Neuronal stem cell (in vitro differentiated cells): ENCODE measurements around the gene AR.

ENCODE experiments used
- DNase-seq: peaks from one replicate; pipeline ENCODE4 v3.0.0-alpha.2; 2013; ENCODE audit warnings: low spot score
- H2AFZ ChIP-seq: one replicate; pipeline ENCODE4 v1.6.1; 2013; ENCODE audit warnings: mild to moderate bottlenecking, low read length, inconsistent platforms
- H2AK5ac ChIP-seq: 2 replicates; pipeline ENCODE4 v1.6.1; 2013; ENCODE audit warnings: low read depth, mild to moderate bottlenecking, inconsistent platforms, low read length, moderate library complexity, mixed read lengths
- H2BK120ac ChIP-seq: 2 replicates; pipeline ENCODE4 v1.6.1; 2013; ENCODE audit warnings: low read depth, mild to moderate bottlenecking, inconsistent platforms, low read length, moderate library complexity, mixed read lengths
- H2BK12ac ChIP-seq: one replicate; pipeline ENCODE4 v1.6.1; 2013; ENCODE audit warnings: low read length, inconsistent platforms
- H2BK15ac ChIP-seq: 2 replicates; pipeline ENCODE4 v1.6.1; 2013; ENCODE audit warnings: mild to moderate bottlenecking, low read length, inconsistent platforms, mixed read lengths
- H2BK5ac ChIP-seq: one replicate; pipeline ENCODE4 v1.6.1; 2013; ENCODE audit warnings: inconsistent platforms, mild to moderate bottlenecking, low read length, moderate library complexity
- H3K14ac ChIP-seq: one replicate; pipeline ENCODE4 v1.6.1; 2013; ENCODE audit warnings: low read length, inconsistent platforms
- H3K18ac ChIP-seq: 2 replicates; pipeline ENCODE4 v1.6.1; 2013; ENCODE audit warnings: low read length, inconsistent platforms
- H3K23ac ChIP-seq: 2 replicates; pipeline ENCODE4 v1.6.1; 2013; ENCODE audit warnings: low read depth, mild to moderate bottlenecking, mixed read lengths, low read length, inconsistent platforms; ENCODE audit not compliant: poor library complexity
- H3K27ac ChIP-seq: replicated peaks from 3 replicates; pipeline ENCODE4 v1.5.1; 2013; ENCODE audit warnings: low read length, inconsistent platforms
- H3K27me3 ChIP-seq, 3 experiments: 2 replicates each; pipeline ENCODE4 v1.6.1; 2013; ENCODE audit warnings: low read length in 3 of 3, mild to moderate bottlenecking in 2 of 3, inconsistent platforms in 1 of 3, low read depth in 1 of 3, mixed read lengths in 1 of 3, moderate library complexity in 1 of 3; ENCODE audit not compliant: control insufficient read depth in 3 of 3, insufficient read depth in 3 of 3
- H3K36me3 ChIP-seq, 2 donors: replicated peaks in 1 of 2; 2 replicates each; pipeline ENCODE4 v1.6.1; 2013; ENCODE audit warnings: low read length in 2 of 2; ENCODE audit not compliant: control insufficient read depth in 2 of 2, insufficient read depth in 2 of 2
- H3K4ac ChIP-seq: 2 replicates; pipeline ENCODE4 v1.6.1; 2013; ENCODE audit warnings: inconsistent platforms, mild to moderate bottlenecking, low read length, moderate library complexity
- H3K4me1 ChIP-seq, 2 donors: 1 replicate in 1 of 2; 2 replicates in 1 of 2; pipeline ENCODE4 v1.6.1; 2013; ENCODE audit warnings: low read length in 2 of 2, low read depth in 1 of 2; ENCODE audit not compliant: control insufficient read depth in 2 of 2, insufficient read depth in 1 of 2
- H3K4me2 ChIP-seq: one replicate; pipeline ENCODE4 v1.6.1; 2013; ENCODE audit warnings: mild to moderate bottlenecking, low read length, inconsistent platforms; ENCODE audit not compliant: insufficient read depth, poor library complexity, severe bottlenecking
- H3K4me3 ChIP-seq, 2 donors: 2 replicates each; pipeline ENCODE4 v1.5.1; 2013; ENCODE audit warnings: low read length in 2 of 2, mild to moderate bottlenecking in 2 of 2, inconsistent platforms in 1 of 2, moderate library complexity in 1 of 2
- H3K79me1 ChIP-seq: one replicate; pipeline ENCODE4 v1.6.1; 2013; ENCODE audit warnings: low read depth, mild to moderate bottlenecking, inconsistent platforms, low read length, moderate library complexity
- H3K9ac ChIP-seq: one replicate; pipeline ENCODE4 v1.6.1; 2013; ENCODE audit warnings: mild to moderate bottlenecking, low read depth, low read length, inconsistent platforms; ENCODE audit not compliant: poor library complexity
- H3K9me3 ChIP-seq, 2 donors: replicated peaks in 1 of 2; 2 replicates each; pipeline versions ENCODE3 to v1.6.1; 2013; ENCODE audit warnings: low read length in 2 of 2, mild to moderate bottlenecking in 2 of 2, inconsistent platforms in 1 of 2, low read depth in 1 of 2, mixed read lengths in 1 of 2, moderate library complexity in 1 of 2; ENCODE audit not compliant: control insufficient read depth in 2 of 2, insufficient read depth in 1 of 2
- H4K8ac ChIP-seq: one replicate; pipeline ENCODE4 v1.6.1; 2013; ENCODE audit warnings: low read depth, mild to moderate bottlenecking, inconsistent platforms, low read length, moderate library complexity
- H4K91ac ChIP-seq: one replicate; pipeline ENCODE4 v1.6.1; 2013; ENCODE audit warnings: low read length, low read depth, mild to moderate bottlenecking, inconsistent platforms; ENCODE audit not compliant: poor library complexity
- WGBS, 2 donors: extraction: QIAGEN DNeasy Blood & Tissue Kit; methylation state at CpG; one replicate each; pipeline ENCODE4 v1.1.7; 2013; ENCODE audit warnings: missing lambda C conversion rate in 2 of 2, mixed read lengths in 1 of 2; ENCODE audit not compliant: insufficient read length in 2 of 2, insufficient replicate concordance in 1 of 2; ENCODE audit errors: extremely low coverage in 2 of 2; 5-methylcytosine and 5-hydroxymethylcytosine counted together

The AR gene

DNA sequence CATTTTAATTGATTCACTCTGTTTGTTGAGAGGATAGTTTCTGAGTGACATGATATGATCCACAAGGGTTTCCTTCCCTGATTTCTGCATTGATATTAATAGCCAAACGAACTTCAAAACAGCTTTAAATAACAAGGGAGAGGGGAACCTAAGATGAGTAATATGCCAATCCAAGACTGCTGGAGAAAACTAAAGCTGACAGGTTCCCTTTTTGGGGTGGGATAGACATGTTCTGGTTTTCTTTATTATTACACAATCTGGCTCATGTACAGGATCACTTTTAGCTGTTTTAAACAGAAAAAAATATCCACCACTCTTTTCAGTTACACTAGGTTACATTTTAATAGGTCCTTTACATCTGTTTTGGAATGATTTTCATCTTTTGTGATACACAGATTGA lies 182.2 kb downstream of the AR start:
- H3K4me1 ChIP-seq: no peaks in the 10 kb centered on the region

GRCh38 chrX:67727576-67727975 lies 183.8 kb downstream of the AR start:
- H4K91ac ChIP-seq: no peak overlapping the region
- no peak overlapping the region for H3K4me2 ChIP-seq
- no peak for DNase-seq
- no peak overlapping the region for H2AFZ ChIP-seq
- H2BK15ac ChIP-seq: no peak overlapping the region
- no peak overlapping the region for H3K18ac ChIP-seq
- H2AK5ac ChIP-seq: no peak overlapping the region
- no peaks in the 10 kb centered on the region for H3K4me1 ChIP-seq
- H3K27ac ChIP-seq: no peak overlapping the region
- no peak overlapping the region for H3K14ac ChIP-seq
- no peak overlapping the region for H3K23ac ChIP-seq
- no peak overlapping the region for H3K4ac ChIP-seq
- H2BK12ac ChIP-seq: no peak overlapping the region
- H3K36me3 ChIP-seq: peaks cover 2 to 9% of the 10 kb centered on the region in 2 donors
- H3K79me1 ChIP-seq: no peaks in the 10 kb centered on the region
- no peak overlapping the region for H2BK120ac ChIP-seq
- H3K9me3 ChIP-seq: no peaks in the 10 kb centered on the region
- no CpG with 5 or more reads among the region's 2 CpGs for WGBS, 2 donors
- no peak overlapping the region for H3K4me3 ChIP-seq
- H2BK5ac ChIP-seq: no peak overlapping the region
- no peak overlapping the region for H3K9ac ChIP-seq
- H3K27me3 ChIP-seq: no peaks in the 10 kb centered on the region
- H4K8ac ChIP-seq: no peak overlapping the region

More for the DNA sequence above, 182.2 kb downstream of the AR start:
- Histone ChIP-seq H3K27me3 (no peaks in the 10 kb centered on the region), H3K79me1 (no peaks in the 10 kb centered on the region), H2BK12ac (no peak overlapping the region), H3K14ac (no peak overlapping the region), H4K8ac (no peak overlapping the region), H2BK5ac (no peak overlapping the region), H2AK5ac (no peak overlapping the region), H3K4ac (no peak overlapping the region), H3K18ac (no peak overlapping the region), H3K4me3 (no peak overlapping the region), H3K9ac (no peak overlapping the region), H4K91ac (no peak overlapping the region), H2BK15ac (no peak overlapping the region), H3K36me3 (peaks cover 2 to 12% of the 10 kb centered on the region in 2 donors), H2AFZ (no peak overlapping the region), H3K4me2 (no peak overlapping the region), H3K27ac (no peak overlapping the region), H3K9me3 (no peaks in the 10 kb centered on the region), H3K23ac (no peak overlapping the region), H2BK120ac (no peak overlapping the region)
- no peak for DNase-seq
- no CpG with 5 or more reads among the region's 1 CpG for WGBS, 2 donors

DNA sequence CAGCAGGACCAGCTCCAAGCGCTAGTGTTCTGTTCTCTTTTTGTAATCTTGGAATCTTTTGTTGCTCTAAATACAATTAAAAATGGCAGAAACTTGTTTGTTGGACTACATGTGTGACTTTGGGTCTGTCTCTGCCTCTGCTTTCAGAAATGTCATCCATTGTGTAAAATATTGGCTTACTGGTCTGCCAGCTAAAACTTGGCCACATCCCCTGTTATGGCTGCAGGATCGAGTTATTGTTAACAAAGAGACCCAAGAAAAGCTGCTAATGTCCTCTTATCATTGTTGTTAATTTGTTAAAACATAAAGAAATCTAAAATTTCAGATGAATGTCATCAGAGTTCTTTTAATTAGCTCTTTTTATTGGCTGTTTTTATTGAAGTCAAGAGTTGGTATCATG lies 186.5 kb downstream of the AR start:
- H3K27ac ChIP-seq: no peak overlapping the region
- H2AK5ac ChIP-seq: no peak overlapping the region
- no peak overlapping the region for H2BK12ac ChIP-seq
- no peak overlapping the region for H4K8ac ChIP-seq
- no peak overlapping the region for H3K18ac ChIP-seq
- no peaks in the 10 kb centered on the region for H3K27me3 ChIP-seq
- H3K4me1 ChIP-seq: no peaks in the 10 kb centered on the region
- H2BK120ac ChIP-seq: no peak overlapping the region
- H3K9me3 ChIP-seq: no peaks in the 10 kb centered on the region
- no peak overlapping the region for H3K4ac ChIP-seq
- DNase-seq: no peak
- WGBS, 2 donors: no CpG with 5 or more reads among the region's 2 CpGs
- no peak overlapping the region for H3K23ac ChIP-seq
- H2BK15ac ChIP-seq: no peak overlapping the region
- H3K36me3 ChIP-seq: peaks cover 2 to 3% of the 10 kb centered on the region in 2 donors
- H4K91ac ChIP-seq: no peak overlapping the region
- H2BK5ac ChIP-seq: no peak overlapping the region
- no peak overlapping the region for H3K4me2 ChIP-seq
- no peak overlapping the region for H3K9ac ChIP-seq
- no peaks in the 10 kb centered on the region for H3K79me1 ChIP-seq
- no peak overlapping the region for H3K4me3 ChIP-seq
- H2AFZ ChIP-seq: no peak overlapping the region
- no peak overlapping the region for H3K14ac ChIP-seq

GRCh38 chrX:67731061-67731460 lies 187.2 kb downstream of the AR start:
- no peak overlapping the region for H2BK120ac ChIP-seq
- DNase-seq: no peak
- no peak overlapping the region for H3K9ac ChIP-seq
- no peaks in the 10 kb centered on the region for H3K27me3 ChIP-seq
- no peaks in the 10 kb centered on the region for H3K9me3 ChIP-seq
- no peaks in the 10 kb centered on the region for H3K4me1 ChIP-seq
- no peak overlapping the region for H3K23ac ChIP-seq
- no peak overlapping the region for H2BK15ac ChIP-seq
- H3K27ac ChIP-seq: no peak overlapping the region
- H3K4me3 ChIP-seq: no peak overlapping the region
- no peak overlapping the region for H3K4ac ChIP-seq
- H2AK5ac ChIP-seq: no peak overlapping the region
- H2BK12ac ChIP-seq: no peak overlapping the region
- H3K14ac ChIP-seq: no peak overlapping the region
- H4K8ac ChIP-seq: no peak overlapping the region
- H4K91ac ChIP-seq: no peak overlapping the region
- H3K4me2 ChIP-seq: no peak overlapping the region
- no peaks in the 10 kb centered on the region for H3K79me1 ChIP-seq
- H2BK5ac ChIP-seq: no peak overlapping the region
- no peak overlapping the region for H3K18ac ChIP-seq
- H3K36me3 ChIP-seq: no peaks in the 10 kb centered on the region
- H2AFZ ChIP-seq: no peak overlapping the region
